ENCODE results near the gene TRAPPC10. TPM values are rescaled to one million over a fixed set of nuclear protein-coding genes. Genes with fewer than 3 reads are reported as not detected.

TRAPPC10 gene
- total and polyA plus RNA-seq, 9 of the 15 experiments (the other 6 are each of a cell fraction or from before 2014, with no cell fraction given): 1.1 to 33.8 (median 24.3) TPM

GRCh38 chr21:44053567-44053966 is 41.5 kb downstream of the TRAPPC10 start:
- ChIA-PET POLR2A (no interaction called here), CTCF (ENCODE audit: low intra/inter-chr PET ratio) (no interaction called here)
- in situ Hi-C loops (cut with MboI) (no loop called here), intact Hi-C loops (cut with micrococcal nuclease) (no loop called here)
- H4K20me1 ChIP-seq (replicated peaks; ENCODE audit: control insufficient read depth, insufficient read depth, low read length): no peaks in the 10 kb centered on the region
- H3K79me2 ChIP-seq (ENCODE audit: control insufficient read depth, insufficient read depth, low read length): peaks cover 32% of the 10 kb centered on the region; the same call in 2 of the 3 replicates
- DNase-seq (ENCODE audit: extremely low read depth in 1 of 4, low spot score in 3 of 4): no peak
- 99% methylated on average over 9 of the region's 9 CpGs for WGBS (ENCODE audit: insufficient coverage, low coverage, missing lambda C conversion rate)
- no peaks in the 10 kb centered on the region for H3K9me1 ChIP-seq (ENCODE audit: control insufficient read depth, insufficient read depth, low read length)
- no peak overlapping the region for H3K27ac ChIP-seq (ENCODE audit: extremely low read depth, low read depth, low read length)
- TF ChIP-seq GTF2B (IDR thresholded peaks at IDR 0.05; ENCODE audit: extremely low read depth, insufficient read length): no peak
- TF ChIP-seq TAF15 (IDR thresholded peaks at IDR 0.05; ENCODE audit: low read depth, low read length): no peak
- TF ChIP-seq ZNF274 (IDR thresholded peaks at IDR 0.05; ENCODE audit: borderline replicate concordance, low read depth, low read length): no peak
- no peak for TF ChIP-seq ATF1 (CRISPR knock-in tag; IDR thresholded peaks at IDR 0.05)
- no peak for TF ChIP-seq ATF1 (tag; IDR thresholded peaks at IDR 0.05)
- TF ChIP-seq PRPF4 (IDR thresholded peaks at IDR 0.05; ENCODE audit: insufficient read depth, low read depth, low read length, poor library complexity, severe bottlenecking): no peak
- no peak for TF ChIP-seq CHAMP1 (IDR thresholded peaks at IDR 0.05)
- peaks cover 93% of the 10 kb centered on the region; the same call in 2 of the 3 replicates for H3K36me3 ChIP-seq (ENCODE audit: control insufficient read depth, insufficient read depth, low read length)
- no peak for ATAC-seq
- BruUV-seq (replicated peaks): no TSS peak
- H3K9me3 ChIP-seq (replicated peaks; ENCODE audit: control insufficient read depth, insufficient read depth, low read depth, low read length): no peaks in the 10 kb centered on the region
- H3K4me3 ChIP-seq: no peak overlapping the region
- 0 out of 5 replicates have a peak, but pooled peaks cover 0 to 7% of the 10 kb centered on the region in 2 experiments for H3K4me1 ChIP-seq (replicated peaks in 1 of 2; ENCODE audit: control insufficient read depth in 2 of 2, insufficient read depth in 2 of 2, low read length in 2 of 2)
- H3K4me2 ChIP-seq (ENCODE audit: insufficient read depth, low read length): no peak overlapping the region
- no peak overlapping the region for H2AFZ ChIP-seq (ENCODE audit: low read depth, low read length)
- H3K27me3 ChIP-seq (ENCODE audit: control insufficient read depth in 2 of 2, insufficient read depth in 2 of 2, low read length in 2 of 2): no peaks in the 10 kb centered on the region
- H3K9ac ChIP-seq (ENCODE audit: insufficient read depth in 1 of 2, low read depth in 2 of 2, low read length in 2 of 2): no peak overlapping the region; a peak in 1 of 4 replicates
- no peak for FAIRE-seq

Measured in K562 (cell line).